Hair follicular keratinocyte (primary cell): ENCODE measurements around the gene HSPA14. TPM values are rescaled to one million over a fixed set of nuclear protein-coding genes. Genes with fewer than 3 reads are reported as not detected.

ENCODE experiments used
- total RNA-seq: library from RNA; depleted of rRNA; stranded (reverse); fragments of >200 nt; gene quantifications from 2 replicates; pipeline ENCODE4 v1.2.3, GENCODE V29; 2015

Gene HSPA14, protein sequence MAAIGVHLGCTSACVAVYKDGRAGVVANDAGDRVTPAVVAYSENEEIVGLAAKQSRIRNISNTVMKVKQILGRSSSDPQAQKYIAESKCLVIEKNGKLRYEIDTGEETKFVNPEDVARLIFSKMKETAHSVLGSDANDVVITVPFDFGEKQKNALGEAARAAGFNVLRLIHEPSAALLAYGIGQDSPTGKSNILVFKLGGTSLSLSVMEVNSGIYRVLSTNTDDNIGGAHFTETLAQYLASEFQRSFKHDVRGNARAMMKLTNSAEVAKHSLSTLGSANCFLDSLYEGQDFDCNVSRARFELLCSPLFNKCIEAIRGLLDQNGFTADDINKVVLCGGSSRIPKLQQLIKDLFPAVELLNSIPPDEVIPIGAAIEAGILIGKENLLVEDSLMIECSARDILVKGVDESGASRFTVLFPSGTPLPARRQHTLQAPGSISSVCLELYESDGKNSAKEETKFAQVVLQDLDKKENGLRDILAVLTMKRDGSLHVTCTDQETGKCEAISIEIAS
- 8.0 and 26.0 TPM in 2 replicates for total RNA-seq

GRCh38 chr10:14837757-14838581 is at the start of gene HSPA14, which contains the start of the genes CDNF and MSANTD7:
Gene HSPA14, plus strand, starts transcription at chr10:14838306. Its CDS starts 97 bp downstream, at chr10:14838403.
Gene CDNF, minus strand, starts transcription at chr10:14838037. Its CDS starts 91 bp downstream, at chr10:14837946.
Gene MSANTD7, plus strand, starts transcription at chr10:14838306. Its CDS starts 3,979 bp downstream, at chr10:14842285.

GRCh38 chr10:14878266-14879123 is 40.4 kb downstream of the HSPA14 start, which contains the start of gene SUV39H2:
Gene SUV39H2, plus strand, starts transcription at chr10:14878866. Its CDS starts 23 bp downstream, at chr10:14878889.

Other genes with a start within 250 kb of the HSPA14 start
- 8.7 TPM in 2 replicates for gene FAM107B, start 63.4 kb upstream of the HSPA14 start, total RNA-seq
- 0.11 and 0.47 TPM in 2 replicates for gene CDNF, start 269 bp upstream of the HSPA14 start, total RNA-seq
- 11.0 and 12.0 TPM in 2 replicates for gene MSANTD7, start within 50 bp of the HSPA14 start, total RNA-seq
- gene SUV39H2, start 40.6 kb downstream of the HSPA14 start, total RNA-seq = 8.4 and 20.5 TPM in 2 replicates
- gene DCLRE1C, start 115.8 kb downstream of the HSPA14 start, total RNA-seq = 6.6 and 8.7 TPM in 2 replicates
- 0.49 TPM in 1 of 2 replicates, not detected in the other for gene MEIG1, start 121.1 kb downstream of the HSPA14 start, total RNA-seq
- gene OLAH, start 205.6 kb downstream of the HSPA14 start, total RNA-seq = 0.42 and 0.55 TPM in 2 replicates